GM12872 (cell line): ENCODE results near the gene ATP4A.

Source experiments
- TF ChIP-seq, protein P1 (sequence below): IDR thresholded peaks from 3 replicates; pipeline ENCODE4 v1.5.1; 2011; ENCODE audit warnings: low read depth, mild to moderate bottlenecking, low read length, moderate library complexity; ENCODE audit not compliant: insufficient read depth

The ATP4A gene

DNA sequence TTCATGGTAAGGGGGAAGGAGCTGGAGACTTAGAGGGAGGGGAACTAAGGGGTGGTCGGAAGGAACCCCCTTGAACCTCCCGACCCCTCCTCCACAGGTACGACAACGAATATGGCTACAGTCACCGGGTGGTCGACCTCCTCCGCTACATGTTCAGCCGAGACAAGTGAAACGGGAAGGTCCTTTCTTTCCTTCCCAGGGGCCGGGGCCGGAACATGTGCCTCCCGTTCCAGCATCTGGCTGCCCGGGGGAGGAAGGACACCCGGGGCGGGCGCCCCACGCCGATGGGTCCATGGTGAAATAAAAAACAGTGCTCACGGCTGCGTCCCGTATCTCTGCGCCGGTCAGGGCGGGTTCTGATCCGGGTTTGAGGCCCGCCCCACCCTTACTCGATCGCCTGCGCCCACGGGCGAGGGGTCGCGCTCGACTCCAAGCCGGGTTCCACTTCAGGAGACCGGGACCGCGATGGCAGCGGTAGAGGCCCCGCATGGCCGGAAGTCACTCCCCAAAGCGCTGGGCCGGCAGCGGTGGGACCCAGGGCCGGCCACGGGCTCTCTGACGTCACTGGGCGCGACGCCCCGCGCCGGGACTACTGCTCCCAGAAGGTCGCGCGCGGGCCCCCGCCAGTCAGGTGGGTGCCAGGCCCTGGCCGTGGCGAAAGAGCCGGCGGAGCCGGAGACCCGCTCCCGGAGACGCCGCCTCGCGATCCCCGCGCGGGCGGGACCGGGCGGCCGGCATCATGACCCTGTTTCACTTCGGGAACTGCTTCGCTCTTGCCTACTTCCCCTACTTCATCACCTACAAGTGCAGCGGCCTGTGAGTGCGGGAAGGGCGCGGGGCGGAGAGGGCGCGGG lies 18.2 kb downstream of the ATP4A start, which contains the start of gene TMEM147:
TMEM147 (plus strand) TSS at position 626 of the 854 bp plus-strand sequence; CDS start at position 740, 114 bp downstream.
- TF ChIP-seq, protein P1, sequence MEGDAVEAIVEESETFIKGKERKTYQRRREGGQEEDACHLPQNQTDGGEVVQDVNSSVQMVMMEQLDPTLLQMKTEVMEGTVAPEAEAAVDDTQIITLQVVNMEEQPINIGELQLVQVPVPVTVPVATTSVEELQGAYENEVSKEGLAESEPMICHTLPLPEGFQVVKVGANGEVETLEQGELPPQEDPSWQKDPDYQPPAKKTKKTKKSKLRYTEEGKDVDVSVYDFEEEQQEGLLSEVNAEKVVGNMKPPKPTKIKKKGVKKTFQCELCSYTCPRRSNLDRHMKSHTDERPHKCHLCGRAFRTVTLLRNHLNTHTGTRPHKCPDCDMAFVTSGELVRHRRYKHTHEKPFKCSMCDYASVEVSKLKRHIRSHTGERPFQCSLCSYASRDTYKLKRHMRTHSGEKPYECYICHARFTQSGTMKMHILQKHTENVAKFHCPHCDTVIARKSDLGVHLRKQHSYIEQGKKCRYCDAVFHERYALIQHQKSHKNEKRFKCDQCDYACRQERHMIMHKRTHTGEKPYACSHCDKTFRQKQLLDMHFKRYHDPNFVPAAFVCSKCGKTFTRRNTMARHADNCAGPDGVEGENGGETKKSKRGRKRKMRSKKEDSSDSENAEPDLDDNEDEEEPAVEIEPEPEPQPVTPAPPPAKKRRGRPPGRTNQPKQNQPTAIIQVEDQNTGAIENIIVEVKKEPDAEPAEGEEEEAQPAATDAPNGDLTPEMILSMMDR = no peak

DNA sequence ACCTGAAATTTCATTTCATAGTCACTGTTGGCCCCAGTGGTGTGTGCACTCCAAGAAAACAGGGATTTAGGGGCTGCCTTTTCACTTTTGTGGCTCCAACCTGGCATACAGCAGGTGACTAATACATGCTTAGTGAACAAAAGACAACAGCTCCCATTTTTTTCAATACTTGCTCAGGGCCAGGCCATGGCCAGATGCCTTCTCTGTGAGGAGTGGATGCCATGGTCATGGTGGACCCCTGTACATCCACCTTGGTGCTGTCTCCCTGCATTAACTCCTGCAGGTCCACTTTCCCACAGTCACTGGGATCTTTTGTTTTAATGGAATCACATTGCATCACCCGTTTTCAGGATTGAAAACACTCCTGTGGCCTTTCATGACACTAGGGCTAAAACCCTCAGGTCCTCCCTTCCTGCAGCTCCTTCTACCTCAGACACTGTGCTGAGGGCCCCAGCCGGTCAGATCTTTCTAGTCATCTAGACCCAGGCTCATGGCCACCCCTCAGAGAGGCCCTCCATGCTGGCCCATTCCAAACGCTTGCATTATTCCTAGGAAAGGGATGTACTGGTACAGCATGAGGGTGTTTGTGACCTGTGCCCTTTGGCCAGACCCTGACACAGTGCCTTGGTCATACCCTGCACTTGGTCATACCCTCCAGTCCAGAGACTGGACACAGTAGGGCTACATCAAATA lies 19.2 kb downstream of the ATP4A start:
- TF ChIP-seq, protein P1 = no peak

GRCh38 chr19:35543280-35544109 lies 20.0 kb downstream of the ATP4A start:
- TF ChIP-seq, protein P1 = no peak

GRCh38 chr19:35542209-35542608 lies 21.2 kb downstream of the ATP4A start:
- TF ChIP-seq, protein P1 = no peak

GRCh38 chr19:35540356-35540927 lies 23.0 kb downstream of the ATP4A start:
- TF ChIP-seq, protein P1 = no peak

GRCh38 chr19:35539850-35540249 lies 23.6 kb downstream of the ATP4A start:
- TF ChIP-seq, protein P1 = no peak
